ENCODE measurements around the gene PPL. TPM values are rescaled to one million over a fixed set of nuclear protein-coding genes. Genes with fewer than 3 reads are reported as not detected.
"Not testable (repeated sequence)": the region's sequence is repeated elsewhere in the genome, so short reads cannot be mapped to it uniquely, and the experiment has no call there.

PPL gene
- total RNA-seq, 2 experiments from 2014 or later: not detected

- Mint-ChIP-seq H3K9me3 (no peaks in the 10 kb centered on the region), H3K4me1 (peaks cover 3% of the 10 kb centered on the region), H3K27me3 (peaks cover 32% of the 10 kb centered on the region), H3K36me3 (no peaks in the 10 kb centered on the region), H3K27ac (no peak overlapping the region), H3K4me3 (no peak overlapping the region)
- no peak for DNase-seq
- no peak for ATAC-seq (ENCODE audit: low read depth)
- POLR2A ChIA-PET: no interaction called here
Measured at GRCh38 chr16:4934591-4934990, 2.4 kb downstream of the PPL start.

GRCh38 chr16:4933871-4934395 is 3.0 kb downstream of the PPL start:
- no peaks in the 10 kb centered on the region for H3K36me3 Mint-ChIP-seq
- POLR2A ChIA-PET: no interaction called here
- no peak for DNase-seq

GRCh38 chr16:4933433-4933832 is 3.5 kb downstream of the PPL start:
- no peaks in the 10 kb centered on the region for H3K9me3 Mint-ChIP-seq
- ATAC-seq (ENCODE audit: low read depth) (no peak), DNase-seq (no peak)
- peaks cover 3% of the 10 kb centered on the region for H3K4me1 Mint-ChIP-seq
- H3K27me3 Mint-ChIP-seq: peaks cover 25% of the 10 kb centered on the region
- H3K36me3 Mint-ChIP-seq: no peaks in the 10 kb centered on the region
- H3K27ac Mint-ChIP-seq: no peak overlapping the region
- POLR2A ChIA-PET: no interaction called here
- no peak overlapping the region for H3K4me3 Mint-ChIP-seq

More at GRCh38 chr16:4933871-4934395, 3.0 kb downstream of the PPL start:
- Mint-ChIP-seq H3K9me3 (no peaks in the 10 kb centered on the region), H3K4me1 (peaks cover 3% of the 10 kb centered on the region), H3K27me3 (peaks cover 29% of the 10 kb centered on the region), H3K4me3 (no peak overlapping the region), H3K27ac (no peak overlapping the region)
- ATAC-seq (ENCODE audit: low read depth): no peak

- no peak overlapping the region for H3K27ac Mint-ChIP-seq
- POLR2A ChIA-PET: no interaction called here
- ATAC-seq (ENCODE audit: low read depth): no peak
Measured at GRCh38 chr16:4931381-4931780, 5.6 kb downstream of the PPL start.

GRCh38 chr16:4929619-4930018 is 7.3 kb downstream of the PPL start:
- H3K9me3 Mint-ChIP-seq; POLR2A ChIA-PET; H3K27me3 Mint-ChIP-seq; H3K4me1 Mint-ChIP-seq; H3K4me3 Mint-ChIP-seq; DNase-seq; H3K27ac Mint-ChIP-seq; H3K36me3 Mint-ChIP-seq; ATAC-seq (ENCODE audit: low read depth): not testable (repeated sequence)

More at GRCh38 chr16:4931381-4931780, 5.6 kb downstream of the PPL start:
- H3K4me3 Mint-ChIP-seq: no peak overlapping the region
- peaks cover 6% of the 10 kb centered on the region for H3K9me3 Mint-ChIP-seq
- H3K27me3 Mint-ChIP-seq: peaks cover 10% of the 10 kb centered on the region
- no peak for DNase-seq
- no peaks in the 10 kb centered on the region for H3K36me3 Mint-ChIP-seq
- no peaks in the 10 kb centered on the region for H3K4me1 Mint-ChIP-seq

- ATAC-seq (ENCODE audit: low read depth): no peak
- Mint-ChIP-seq H3K4me3 (no peak overlapping the region), H3K36me3 (no peaks in the 10 kb centered on the region), H3K27ac (no peak overlapping the region), H3K9me3 (peaks cover 7% of the 10 kb centered on the region), H3K27me3 (peaks cover 7% of the 10 kb centered on the region), H3K4me1 (no peaks in the 10 kb centered on the region)
- no peak for DNase-seq
- POLR2A ChIA-PET: no interaction called here
Measured at GRCh38 chr16:4928227-4928626, 8.7 kb downstream of the PPL start.

GRCh38 chr16:4927661-4928060 is 9.3 kb downstream of the PPL start:
- POLR2A ChIA-PET: no interaction called here
- Mint-ChIP-seq H3K4me1 (no peaks in the 10 kb centered on the region), H3K9me3 (peaks cover 7% of the 10 kb centered on the region), H3K27ac (no peak overlapping the region), H3K4me3 (no peak overlapping the region), H3K36me3 (no peaks in the 10 kb centered on the region), H3K27me3 (peaks cover 7% of the 10 kb centered on the region)
- DNase-seq: no peak
- ATAC-seq (ENCODE audit: low read depth): no peak

DNA sequence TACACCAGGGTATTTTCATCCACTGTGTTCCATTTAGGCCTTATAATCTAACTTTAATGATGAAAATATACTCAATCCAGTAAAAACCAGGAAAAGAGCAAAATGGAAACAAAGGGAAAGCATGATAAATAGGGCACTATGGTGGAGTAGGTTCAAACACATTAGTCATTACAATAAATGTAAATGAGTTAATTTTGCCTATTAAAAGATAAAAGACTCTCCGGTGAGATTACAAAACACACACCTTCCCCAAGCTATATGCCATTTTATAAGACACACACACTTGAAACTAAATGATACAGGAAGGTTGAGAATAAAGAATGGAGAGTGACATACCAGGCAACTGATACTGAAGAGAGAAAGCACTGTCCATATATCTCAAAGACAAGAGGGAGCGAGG is 10.0 kb downstream of the PPL start:
- DNase-seq: no peak
- H3K9me3 Mint-ChIP-seq: peaks cover 7% of the 10 kb centered on the region
- no peak overlapping the region for H3K4me3 Mint-ChIP-seq
- no peaks in the 10 kb centered on the region for H3K36me3 Mint-ChIP-seq
- no peak overlapping the region for H3K27ac Mint-ChIP-seq
- H3K4me1 Mint-ChIP-seq: no peaks in the 10 kb centered on the region
- H3K27me3 Mint-ChIP-seq: peaks cover 7% of the 10 kb centered on the region
- no peak for ATAC-seq (ENCODE audit: low read depth)
- POLR2A ChIA-PET: no interaction called here

DNA sequence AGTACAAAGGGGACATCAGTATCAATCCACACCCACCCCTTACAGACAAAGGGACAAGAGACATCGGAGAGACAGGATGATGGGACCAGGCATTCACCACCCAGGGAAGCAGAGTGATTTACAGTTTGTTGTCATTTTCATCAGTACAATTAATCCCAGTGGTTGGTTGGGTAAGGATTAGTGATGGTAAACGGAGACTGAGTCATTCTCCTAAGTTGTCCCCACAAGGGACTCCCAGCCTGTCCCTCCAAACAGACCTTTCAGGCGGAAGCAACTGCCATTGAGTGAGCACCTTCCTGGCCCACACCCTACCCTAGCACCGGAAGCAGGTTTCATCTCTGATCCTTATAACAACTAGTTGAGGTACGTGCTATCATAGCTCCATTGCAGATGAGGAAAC is 11.2 kb downstream of the PPL start:
- no peak for ATAC-seq (ENCODE audit: low read depth)
- no peak for DNase-seq
- no peak overlapping the region for H3K4me3 Mint-ChIP-seq
- H3K36me3 Mint-ChIP-seq: no peaks in the 10 kb centered on the region
- no peak overlapping the region for H3K27ac Mint-ChIP-seq
- peaks cover 5% of the 10 kb centered on the region for H3K27me3 Mint-ChIP-seq
- no peaks in the 10 kb centered on the region for H3K4me1 Mint-ChIP-seq
- POLR2A ChIA-PET: no interaction called here
- peaks cover 7% of the 10 kb centered on the region for H3K9me3 Mint-ChIP-seq

GRCh38 chr16:4925293-4925607 is 11.7 kb downstream of the PPL start:
- POLR2A ChIA-PET: no interaction called here
- Mint-ChIP-seq H3K4me3 (no peak overlapping the region), H3K4me1 (no peaks in the 10 kb centered on the region), H3K9me3 (peaks cover 7% of the 10 kb centered on the region), H3K36me3 (no peaks in the 10 kb centered on the region), H3K27ac (no peak overlapping the region), H3K27me3 (peaks cover 4% of the 10 kb centered on the region)
- ATAC-seq (ENCODE audit: low read depth) (no peak), DNase-seq (no peak)

DNA sequence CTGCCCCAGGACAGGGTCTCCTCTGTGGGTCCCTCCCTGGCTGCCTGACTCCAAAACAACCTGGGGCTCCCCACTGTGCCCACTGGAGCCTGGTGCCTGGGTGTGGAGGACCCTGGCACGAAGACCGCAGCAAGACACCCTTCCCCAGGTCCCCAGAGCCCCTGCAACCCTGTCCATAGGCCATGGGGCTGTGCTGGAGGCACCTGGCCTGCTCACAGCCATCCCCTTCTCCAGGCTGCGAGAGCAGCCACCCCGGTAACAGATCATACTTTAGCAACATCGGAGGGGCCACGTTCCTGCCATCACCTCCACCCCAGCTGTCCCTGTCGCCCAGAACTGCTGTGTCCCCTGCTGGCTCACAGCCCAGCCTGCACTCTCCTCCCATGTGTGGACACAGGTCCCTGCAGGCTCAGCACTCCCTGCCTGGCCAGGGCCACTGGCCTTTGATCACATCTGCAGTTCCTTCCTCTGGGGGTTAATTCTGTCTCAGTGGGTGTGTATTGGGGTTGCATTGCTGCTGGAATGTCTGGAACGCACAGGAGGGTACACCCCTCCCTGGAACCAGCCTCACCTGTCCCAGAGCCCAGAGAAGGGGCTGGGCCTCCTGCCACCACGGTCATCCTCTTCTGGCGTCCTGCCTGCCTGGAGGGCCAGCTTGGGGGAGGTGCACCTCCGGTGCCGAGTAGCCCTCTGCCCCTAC is 12.2 kb downstream of the PPL start:
- H3K4me3 Mint-ChIP-seq: no peak overlapping the region
- no peak overlapping the region for H3K27ac Mint-ChIP-seq
- H3K9me3 Mint-ChIP-seq: peaks cover 7% of the 10 kb centered on the region
- ATAC-seq (ENCODE audit: low read depth) (no peak), DNase-seq (no peak)
- POLR2A ChIA-PET: no interaction called here
- peaks cover 4% of the 10 kb centered on the region for H3K27me3 Mint-ChIP-seq
- no peaks in the 10 kb centered on the region for H3K4me1 Mint-ChIP-seq
- H3K36me3 Mint-ChIP-seq: no peaks in the 10 kb centered on the region

DNA sequence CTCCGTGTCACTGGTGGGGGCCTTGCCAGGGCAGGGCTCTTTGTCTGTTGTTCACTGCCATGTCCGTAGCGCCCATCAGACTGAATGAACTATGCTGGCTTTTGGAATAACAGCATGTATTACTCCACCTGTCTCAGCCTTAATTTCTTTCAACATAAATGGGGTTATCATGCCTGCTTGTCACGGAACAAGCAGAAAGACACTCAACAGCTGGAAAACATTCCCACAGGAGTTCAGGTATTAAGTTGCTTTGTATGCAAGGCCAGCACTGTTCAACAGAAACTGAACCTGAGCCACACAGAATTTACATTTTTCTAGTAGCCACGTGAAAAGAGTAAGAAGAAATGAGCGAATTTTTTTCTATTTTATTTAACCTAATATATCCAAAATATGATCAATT is 13.1 kb downstream of the PPL start:
- POLR2A ChIA-PET: no interaction called here
- H3K9me3 Mint-ChIP-seq: peaks cover 7% of the 10 kb centered on the region
- H3K4me1 Mint-ChIP-seq: no peaks in the 10 kb centered on the region
- no peak overlapping the region for H3K27ac Mint-ChIP-seq
- no peak overlapping the region for H3K4me3 Mint-ChIP-seq
- no peaks in the 10 kb centered on the region for H3K36me3 Mint-ChIP-seq
- peaks cover 4% of the 10 kb centered on the region for H3K27me3 Mint-ChIP-seq
- no peak for DNase-seq
- no peak for ATAC-seq (ENCODE audit: low read depth)

GRCh38 chr16:4922721-4923342 is 14.1 kb downstream of the PPL start:
- peaks cover 7% of the 10 kb centered on the region for H3K9me3 Mint-ChIP-seq
- no peaks in the 10 kb centered on the region for H3K4me1 Mint-ChIP-seq
- ATAC-seq (ENCODE audit: low read depth) (no peak), DNase-seq (no peak)
- no peak overlapping the region for H3K4me3 Mint-ChIP-seq
- H3K27me3 Mint-ChIP-seq: peaks cover 4% of the 10 kb centered on the region
- no peak overlapping the region for H3K27ac Mint-ChIP-seq
- POLR2A ChIA-PET: no interaction called here
- H3K36me3 Mint-ChIP-seq: no peaks in the 10 kb centered on the region

DNA sequence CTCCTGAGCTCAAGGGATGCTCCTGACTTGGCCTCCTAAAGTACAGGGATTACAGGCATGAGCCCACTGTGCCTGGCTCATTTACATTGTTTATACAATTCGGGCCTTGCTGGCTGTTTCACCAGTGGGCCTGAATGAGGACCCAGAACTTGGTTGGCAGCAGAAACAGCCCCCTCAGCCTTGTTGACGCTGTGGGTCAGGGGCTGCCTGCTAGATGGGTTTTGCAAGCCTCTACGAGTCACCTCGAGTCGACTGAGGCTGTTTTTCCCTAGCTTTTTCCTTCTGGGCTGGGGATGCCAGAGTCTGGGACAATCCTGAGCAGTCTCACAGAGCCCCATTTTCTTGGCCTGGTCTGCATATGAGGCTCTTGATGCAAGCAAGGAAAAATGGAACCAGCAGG is 16.1 kb downstream of the PPL start:
- no peak overlapping the region for H3K27ac Mint-ChIP-seq
- ATAC-seq (ENCODE audit: low read depth) (no peak), DNase-seq (no peak)
- H3K4me3 Mint-ChIP-seq: no peak overlapping the region
- H3K9me3 Mint-ChIP-seq: no peaks in the 10 kb centered on the region
- no peaks in the 10 kb centered on the region for H3K4me1 Mint-ChIP-seq
- POLR2A ChIA-PET: no interaction called here
- H3K36me3 Mint-ChIP-seq: no peaks in the 10 kb centered on the region
- peaks cover 4% of the 10 kb centered on the region for H3K27me3 Mint-ChIP-seq

Data from activated naive CD8-positive, alpha-beta T cell treated with anti-CD3 and anti-CD28 coated beads, Interleukin-2, amount 10 ng/mL, durations not matched to agents 7 days and 5 days (primary cell).